GM12878 (cell line): ENCODE data around the gene ICA1L. TPM values are rescaled to one million over a fixed set of nuclear protein-coding genes. Genes with fewer than 3 reads are reported as not detected.

Source experiments
- ATAC-seq: fragments of 200-7000 bp; cut with Tn5 transposase; 3 replicates; pipeline ENCODE4 v1.9.1; 2020; ENCODE audit warnings: mild to moderate bottlenecking, moderate library complexity
- BruUV-seq: library from RNA; stranded (reverse); fragments of 400-500 nt; replicated peaks from 2 replicates; lab custom pipeline; 2021; lab: Mats Ljungman, UMichigan
- CTCF ChIA-PET: fragments of 300-600 bp; sonication (Branson Sonifier 250); formaldehyde crosslinking; extraction: SDS; loops from one replicate; lab custom pipeline; 2021; ENCODE audit warnings: inconsistent platforms; lab: Yijun Ruan, JAX
- POLR2A ChIA-PET: fragments of 350-600 bp; formaldehyde crosslinking; extraction: SDS; loops from one replicate; lab custom pipeline; 2021; ENCODE audit warnings: inconsistent platforms; lab: Charles Lee
- RAD21 ChIA-PET: fragments of 300-600 bp; sonication (Branson Sonifier 250); formaldehyde crosslinking; loops from one replicate; lab custom pipeline; 2023; ENCODE audit warnings: antibody characterized with exemption; ENCODE audit not compliant: unreplicated experiment; lab: Charles Lee
- SMC1A ChIA-PET: fragments of 300-600 bp; sonication (Branson Sonifier 250); formaldehyde crosslinking; loops from one replicate; lab custom pipeline; 2023; ENCODE audit not compliant: unreplicated experiment, uncharacterized antibody; lab: Charles Lee
- DNase-seq: peaks from one replicate; pipeline ENCODE4 v3.0.0-alpha.2; 2011; ENCODE audit warnings: low read depth, low spot score
- FAIRE-seq: peaks from 3 replicates; lab custom pipeline; 2011; peaks lifted over from hg19 to GRCh38; lab: Jason Lieb, UNC
- H2AFZ ChIP-seq: 2 replicates; pipeline ENCODE4 v1.6.0; 2011; ENCODE audit warnings: low read depth, low read length, control low read depth; ENCODE audit not compliant: control insufficient read depth
- H3K27ac ChIP-seq: 2 replicates; pipeline ENCODE4 v1.5.1; 2011; ENCODE audit warnings: control low read depth; ENCODE audit not compliant: control insufficient read depth, insufficient read depth
- H3K27me3 ChIP-seq, 2 experiments: replicated peaks in 1 of 2; 2 replicates each; pipeline versions ENCODE4 v1.6.0 to v1.6.1; 2011; ENCODE audit warnings: low read length in 1 of 2; ENCODE audit not compliant: control insufficient read depth in 2 of 2, insufficient read depth in 2 of 2
- H3K36me3 ChIP-seq, 2 experiments: 2 replicates each; pipeline ENCODE4 v1.5.1; 2011; ENCODE audit warnings: low read length in 1 of 2; ENCODE audit not compliant: control insufficient read depth in 2 of 2, insufficient read depth in 2 of 2
- H3K4me1 ChIP-seq: 2 replicates; pipeline ENCODE4 v1.6.1; 2011; ENCODE audit warnings: mild to moderate bottlenecking, low read length, moderate library complexity, mixed read lengths; ENCODE audit not compliant: control insufficient read depth, insufficient read depth
- H3K4me2 ChIP-seq: 2 replicates; pipeline ENCODE4 v1.6.0; 2011; ENCODE audit warnings: control low read depth; ENCODE audit not compliant: control insufficient read depth, insufficient read depth
- H3K4me3 ChIP-seq: fragments of 200-600 bp; sonication (generic); 2 replicates; pipeline ENCODE4 v1.5.1; 2016
- H3K79me2 ChIP-seq: 2 replicates; pipeline ENCODE4 v1.6.0; 2011; ENCODE audit warnings: low read length; ENCODE audit not compliant: control insufficient read depth, insufficient read depth
- H3K9ac ChIP-seq: 2 replicates; pipeline ENCODE4 v1.8.0; 2011; ENCODE audit warnings: low read length, control low read depth, mixed read lengths; ENCODE audit not compliant: control insufficient read depth, insufficient read depth
- H3K9me3 ChIP-seq: replicated peaks from 3 replicates; pipeline ENCODE4 v1.5.1; 2011; ENCODE audit warnings: mild to moderate bottlenecking, low read length; ENCODE audit not compliant: control insufficient read depth, insufficient read depth
- H4K20me1 ChIP-seq: 2 replicates; pipeline ENCODE4 v1.6.0; 2011; ENCODE audit not compliant: control insufficient read depth, insufficient read depth
- CEBPZ ChIP-seq: fragments of 150-350 bp; IDR thresholded peaks from 2 replicates; pipeline ENCODE4 v1.6.1; 2016; ENCODE audit warnings: low read depth, low read length
- CHD2 ChIP-seq: IDR thresholded peaks from 2 replicates; pipeline ENCODE4 v1.6.1; 2011; ENCODE audit warnings: low read depth, low read length, improper control_type of control experiment, borderline replicate concordance
- CREM ChIP-seq: IDR thresholded peaks from 2 replicates; pipeline ENCODE4 v1.6.1; 2014; ENCODE audit warnings: antibody characterized with exemption, low read depth
- HCFC1 ChIP-seq: fragments of 150-350 bp; IDR thresholded peaks from 2 replicates; pipeline ENCODE4 v1.6.1; 2014; ENCODE audit warnings: low read length
- HSF1 ChIP-seq: fragments of 150-350 bp; IDR thresholded peaks from 2 replicates; pipeline ENCODE4 v1.6.1; 2014; ENCODE audit warnings: mild to moderate bottlenecking, low read depth, low read length
- KAT2A ChIP-seq: conservative IDR thresholded peaks from 2 replicates; pipeline ENCODE4 v1.6.1; 2011; ENCODE audit warnings: low read depth, low read length; ENCODE audit not compliant: control insufficient read depth
- NFIC ChIP-seq: IDR thresholded peaks from 2 replicates; pipeline ENCODE4 v1.6.1; 2012; ENCODE audit warnings: low read depth, mild to moderate bottlenecking, inconsistent platforms, low read length, moderate library complexity
- NKRF ChIP-seq: fragments of 450-650 bp; conservative IDR thresholded peaks from 2 replicates; pipeline ENCODE4 v1.6.1; 2017; ENCODE audit warnings: mild to moderate bottlenecking, moderate library complexity
- NRF1 ChIP-seq: conservative IDR thresholded peaks from 2 replicates; pipeline ENCODE4 v1.6.1; 2011; ENCODE audit warnings: mild to moderate bottlenecking, low read depth, low read length, improper control_type of control experiment
- POLR2AphosphoS5 ChIP-seq: IDR thresholded peaks from 2 replicates; pipeline ENCODE4 v1.6.1; 2011; ENCODE audit warnings: mild to moderate bottlenecking, low read length, inconsistent platforms
- RELB ChIP-seq: fragments of 450-650 bp; IDR thresholded peaks from 2 replicates; pipeline ENCODE4 v1.6.1; 2017; ENCODE audit warnings: low read depth, mild to moderate bottlenecking, moderate library complexity
- SMAD5 ChIP-seq: IDR thresholded peaks from 2 replicates; pipeline ENCODE4 v1.6.1; 2016; ENCODE audit warnings: antibody characterized with exemption, low read depth
- SP1 ChIP-seq: IDR thresholded peaks from one replicate; pipeline ENCODE4 v1.6.1; 2011; ENCODE audit warnings: low read depth, low read length
- WGBS: methylation state at CpG from one replicate; pipeline ENCODE4 v1.1.6; 2016; ENCODE audit warnings: low lambda C conversion rate; ENCODE audit not compliant: insufficient replicate concordance, insufficient coverage; ENCODE audit errors: missing lambda C conversion rate; 5-methylcytosine and 5-hydroxymethylcytosine counted together
- in situ Hi-C: fragments of 300-500 bp; cut with MboI; formaldehyde crosslinking; loops from 9 replicates; pipeline ENCODE4 v1.14.3; 2018; ENCODE audit warnings: mixed read lengths
- intact Hi-C: fragments of 100-400 bp; cut with micrococcal nuclease; formaldehyde crosslinking; loops from one replicate; pipeline ENCODE4 v1.14.2; 2022; ENCODE audit not compliant: unreplicated experiment
- polyA plus RNA-seq, 11 experiments: library from polyadenylated mRNA; depleted of rRNA in 4 of 11; unstranded in 6 of 11; stranded (reverse) in 5 of 11; fragments of >200 nt; fragmentation: Nextera tagmentation in 4 of 11; fragmentation: Illumina TruSeq in 1 of 11; extraction: Ambion mirVana in 4 of 11; extraction: Trizol in 1 of 11; gene quantifications; 1 replicate in 1 of 11; 2 replicates in 10 of 11; pipeline versions ENCODE4 v1.2.1 to v1.2.3, GENCODE V29; 2011 to 2016; ENCODE audit warnings: inconsistent platforms in 2 of 11, missing spikeins in 2 of 11, low read depth in 1 of 11
- total RNA-seq, 4 experiments: library from RNA; depleted of rRNA in 3 of 4; stranded (reverse); fragments of >200 nt in 3 of 4; fragmentation: Illumina TruSeq in 1 of 4; extraction: Trizol in 1 of 4; gene quantifications; 2 replicates each; pipeline versions ENCODE4 v1.2.1 to v1.2.3, GENCODE V29; 2013 to 2021

Gene ICA1L
- total and polyA plus RNA-seq, 10 of the 15 experiments (the other 5 are each of a cell fraction or from before 2014, with no cell fraction given) = 0.85 to 7.4 (median 3.6) TPM

- no TSS peak for BruUV-seq
- H2AFZ ChIP-seq = no peak overlapping the region
- ChIA-PET SMC1A (interaction anchor here (0.6 kb wide), 1 partner anchor 211 kb away, joined by 3 read pairs; no protein-coding TSS in a partner anchor), CTCF (interaction anchor here (2.0 kb wide), 1 partner anchor 166 kb away, joined by 5 read pairs; no protein-coding TSS in a partner anchor), POLR2A (no interaction called here), RAD21 (no interaction called here)
- H3K27ac ChIP-seq = no peak overlapping the region
- WGBS = 97% methylated on average over 6 of the region's 6 CpGs
- in situ Hi-C loops = no loop called here
- H3K27me3 ChIP-seq = no peaks in the 10 kb centered on the region
- no peak for DNase-seq
- no peak overlapping the region for H3K4me2 ChIP-seq
- no peaks in the 10 kb centered on the region for H3K79me2 ChIP-seq
- H3K9me3 ChIP-seq = no peaks in the 10 kb centered on the region
- FAIRE-seq = no peak
- no peaks in the 10 kb centered on the region; a peak in 2 of 4 replicates for H3K36me3 ChIP-seq
- intact Hi-C loops = no loop called here
- no peak for ATAC-seq
- H3K4me1 ChIP-seq = peaks cover 7% of the 10 kb centered on the region
- H3K4me3 ChIP-seq = no peak overlapping the region
- H3K9ac ChIP-seq = no peak overlapping the region
- H4K20me1 ChIP-seq = no peaks in the 10 kb centered on the region
- no peak for TF ChIP-seq NKRF
- TF ChIP-seq NRF1 = no peak
- no peak for TF ChIP-seq HSF1
- no peak for TF ChIP-seq CEBPZ
- no peak for TF ChIP-seq CHD2
- TF ChIP-seq NFIC = no peak
- no peak for TF ChIP-seq SMAD5
- TF ChIP-seq RELB = no peak
- TF ChIP-seq CREM = no peak
- TF ChIP-seq KAT2A = no peak
- TF ChIP-seq SP1 = no peak
- no peak for TF ChIP-seq POLR2AphosphoS5
- TF ChIP-seq HCFC1 = no peak
These were observed 116.6 kb downstream of the ICA1L start for GRCh38 chr2:202754936-202755335.
